NCI-H748 treated with DMSO at 0.1 percent for 48 hours (cell line): Measurements from ENCODE around the gene SFTPB.
"Not testable (repeated sequence)": the region's sequence is repeated elsewhere in the genome, so short reads cannot be mapped to it uniquely, and the experiment has no call there.

ENCODE experiments used
- DNase-seq: peaks from one replicate; lab custom pipeline; 2025; lab: John Stamatoyannopoulos, UW

SFTPB gene

DNA sequence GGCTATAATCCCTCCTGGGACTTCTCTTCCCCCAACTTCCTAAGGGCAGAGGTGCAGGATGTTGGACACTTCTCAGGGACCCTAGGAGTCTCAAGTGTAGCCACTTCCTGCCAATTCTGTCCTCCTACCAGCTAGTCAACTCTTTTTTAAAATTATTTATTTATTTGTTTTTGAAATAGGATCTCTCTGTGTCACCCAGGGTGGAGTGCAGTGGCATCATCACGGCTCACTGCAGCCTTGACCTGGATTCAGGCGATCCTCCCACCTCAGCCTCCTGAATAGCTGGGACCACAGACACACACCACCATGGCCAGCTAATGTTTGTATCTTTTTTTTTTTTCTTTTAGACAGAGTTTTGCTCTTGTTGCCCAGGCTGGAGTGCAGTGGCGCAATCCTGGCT lies 11.5 kb downstream of the SFTPB start:
- no peak for DNase-seq

DNA sequence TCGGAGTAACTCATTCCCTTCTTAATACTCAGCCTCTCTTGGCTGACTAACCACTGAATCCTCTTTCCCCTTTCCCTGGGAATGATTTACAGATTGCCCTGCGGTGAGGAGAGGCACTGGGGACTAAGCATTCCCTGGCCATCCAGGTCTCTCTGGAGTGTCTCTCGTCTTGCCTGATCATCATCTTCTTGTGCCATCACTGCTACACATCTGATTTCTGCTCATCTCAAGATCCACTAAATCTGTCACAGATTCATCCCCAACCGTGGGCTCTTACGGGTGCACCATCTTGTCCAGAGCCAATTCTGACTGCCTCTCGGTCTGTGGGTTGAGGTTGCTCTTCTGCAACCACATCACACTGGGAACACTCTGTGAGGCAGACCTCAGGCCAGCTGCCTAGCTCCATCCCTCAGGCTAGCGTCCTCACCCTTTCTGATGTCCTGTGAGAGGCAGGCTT lies 12.0 kb downstream of the SFTPB start:
- DNase-seq: no peak

DNA sequence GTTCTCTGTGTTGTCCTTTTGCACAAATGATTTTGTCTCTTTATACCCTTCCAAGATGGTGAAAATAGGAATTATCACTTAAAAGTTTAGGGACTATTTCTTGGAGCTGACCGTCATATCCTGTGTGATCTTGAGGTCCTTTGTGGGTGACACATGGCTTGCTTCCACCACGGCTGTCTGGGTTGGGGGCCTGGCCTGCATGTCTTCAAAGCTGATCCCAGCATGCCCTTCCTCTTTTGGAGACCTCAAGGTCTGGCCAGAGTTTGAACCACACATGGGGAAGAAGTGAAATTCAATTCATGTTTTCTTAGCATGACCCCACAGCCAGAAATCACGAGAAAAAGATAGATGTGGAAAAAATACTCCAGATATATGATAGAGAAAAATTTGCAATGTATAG lies 14.0 kb downstream of the SFTPB start:
- DNase-seq: no peak

DNA sequence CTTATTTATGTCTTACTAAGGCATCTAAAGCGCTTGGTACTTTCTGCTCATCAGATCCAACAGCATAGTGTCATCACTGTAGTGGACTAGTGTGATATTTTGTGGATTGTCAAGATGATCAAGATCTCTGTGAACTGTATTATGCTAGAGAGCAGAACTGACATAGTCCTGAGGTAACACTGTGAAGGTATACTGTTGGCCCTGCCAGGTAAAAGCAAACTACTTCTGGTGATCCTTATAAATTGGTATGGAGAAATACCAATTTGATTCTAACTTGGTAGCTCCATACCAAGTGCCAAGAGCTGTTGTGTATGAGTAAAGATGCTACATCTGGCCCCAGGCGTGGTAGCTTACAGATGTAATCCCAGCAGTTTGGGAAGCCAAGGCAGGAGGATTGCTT lies 15.9 kb downstream of the SFTPB start:
- no peak for DNase-seq

DNA sequence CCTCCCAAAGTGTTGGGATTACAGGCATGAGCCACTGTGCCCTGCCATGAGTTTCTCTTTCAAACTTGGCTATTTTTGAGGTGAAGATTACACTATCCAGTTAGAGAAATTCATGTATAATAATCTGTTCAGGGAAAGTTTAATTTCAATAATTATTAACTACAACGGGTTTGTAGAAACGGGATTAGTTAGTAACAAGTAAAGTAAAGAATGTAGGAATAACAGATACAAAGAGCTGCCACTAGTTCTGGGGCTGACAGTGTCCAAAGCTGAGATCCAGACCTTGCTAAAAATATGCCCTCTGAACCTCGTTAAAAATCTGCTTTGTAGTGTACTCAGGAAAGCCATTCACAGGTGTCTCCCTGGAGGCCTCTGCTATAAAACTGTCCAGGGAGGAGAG lies 16.9 kb downstream of the SFTPB start:
- DNase-seq: no peak

DNA sequence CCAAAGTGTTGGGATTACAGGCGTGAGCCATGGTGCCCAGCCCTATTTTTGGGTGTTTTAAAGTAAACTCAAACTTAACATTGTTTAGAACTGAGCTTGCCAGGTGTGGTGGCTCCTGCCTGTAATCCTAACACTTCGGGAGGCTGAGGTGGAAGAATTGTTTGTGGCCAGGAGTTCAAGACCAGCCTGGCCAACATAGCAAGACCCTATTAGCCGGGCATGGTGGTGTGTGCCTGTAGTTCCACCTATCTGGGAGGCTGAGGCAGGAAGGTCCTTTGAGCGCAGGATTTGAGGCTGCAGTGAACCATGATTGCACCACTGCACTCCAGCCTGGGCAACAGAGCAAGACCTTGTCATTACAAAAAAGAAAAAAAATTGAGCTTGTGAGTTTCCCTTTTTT lies 17.5 kb downstream of the SFTPB start:
- no peak for DNase-seq

DNA sequence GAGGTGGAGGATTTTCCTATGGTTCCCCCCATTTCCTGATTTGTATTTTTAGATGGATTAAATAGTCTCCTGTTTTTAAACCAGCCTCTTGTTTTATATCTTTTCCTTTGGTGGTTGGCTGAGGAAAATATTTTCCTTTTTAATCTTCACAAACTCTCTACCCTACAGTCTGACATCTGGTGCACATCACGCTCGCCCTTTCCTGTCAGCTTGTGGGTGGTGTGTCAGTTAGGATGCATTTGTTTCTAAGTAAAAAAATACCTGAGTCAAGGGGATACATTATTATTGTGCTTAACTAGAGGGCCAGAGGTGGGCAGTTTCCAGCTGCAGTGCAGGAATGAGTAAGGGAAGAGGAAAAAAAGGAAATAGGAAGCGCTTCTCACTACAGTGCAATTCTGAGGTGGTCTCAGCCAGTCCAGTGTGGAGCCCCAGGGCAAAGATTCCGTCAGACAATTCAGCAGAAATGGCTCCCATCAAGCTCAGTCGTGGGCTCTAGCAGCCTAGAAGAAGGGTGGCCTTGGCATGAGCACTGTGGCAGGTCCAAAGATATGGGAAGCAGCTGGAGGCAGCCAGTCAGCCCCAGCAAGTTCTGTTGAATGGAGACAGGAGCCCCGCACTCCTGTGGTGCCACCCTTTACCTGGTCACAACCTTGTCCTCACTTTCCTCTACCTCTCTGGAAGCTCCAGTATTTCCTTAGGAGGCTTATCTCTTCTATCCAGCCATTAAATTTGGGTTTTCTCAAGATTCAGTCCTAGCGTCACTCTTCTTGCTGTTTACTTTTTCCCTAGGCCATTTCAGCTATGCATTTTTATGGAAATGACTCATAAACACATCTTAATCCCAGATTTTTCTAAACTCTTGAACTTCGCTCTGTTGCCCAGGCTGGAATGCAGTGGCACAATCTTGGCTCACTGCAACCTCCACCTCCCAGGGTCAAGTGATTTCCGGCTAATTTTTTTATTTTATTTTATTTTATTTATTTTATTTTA lies 18.5 kb downstream of the SFTPB start:
- DNase-seq: no peak

DNA sequence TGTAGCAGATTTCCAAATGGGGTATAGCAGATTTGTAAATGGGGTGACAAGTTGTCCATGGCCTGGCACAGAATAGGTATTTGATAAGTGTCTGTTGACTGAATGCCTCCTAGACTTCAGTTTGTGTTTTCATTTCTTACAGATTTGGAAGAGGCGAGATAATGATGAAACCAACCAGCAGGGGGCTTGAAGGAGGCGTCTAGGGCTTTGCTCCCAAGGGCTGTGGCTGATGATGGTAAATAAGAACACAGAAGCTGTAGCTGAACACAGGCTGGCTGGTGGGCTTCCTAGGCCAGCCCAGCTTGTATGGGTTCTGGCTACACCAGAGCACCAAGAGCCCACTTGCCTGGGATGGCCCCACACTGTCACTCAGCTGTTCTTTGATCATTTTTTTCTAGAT lies 19.4 kb downstream of the SFTPB start:
- no peak for DNase-seq

DNA sequence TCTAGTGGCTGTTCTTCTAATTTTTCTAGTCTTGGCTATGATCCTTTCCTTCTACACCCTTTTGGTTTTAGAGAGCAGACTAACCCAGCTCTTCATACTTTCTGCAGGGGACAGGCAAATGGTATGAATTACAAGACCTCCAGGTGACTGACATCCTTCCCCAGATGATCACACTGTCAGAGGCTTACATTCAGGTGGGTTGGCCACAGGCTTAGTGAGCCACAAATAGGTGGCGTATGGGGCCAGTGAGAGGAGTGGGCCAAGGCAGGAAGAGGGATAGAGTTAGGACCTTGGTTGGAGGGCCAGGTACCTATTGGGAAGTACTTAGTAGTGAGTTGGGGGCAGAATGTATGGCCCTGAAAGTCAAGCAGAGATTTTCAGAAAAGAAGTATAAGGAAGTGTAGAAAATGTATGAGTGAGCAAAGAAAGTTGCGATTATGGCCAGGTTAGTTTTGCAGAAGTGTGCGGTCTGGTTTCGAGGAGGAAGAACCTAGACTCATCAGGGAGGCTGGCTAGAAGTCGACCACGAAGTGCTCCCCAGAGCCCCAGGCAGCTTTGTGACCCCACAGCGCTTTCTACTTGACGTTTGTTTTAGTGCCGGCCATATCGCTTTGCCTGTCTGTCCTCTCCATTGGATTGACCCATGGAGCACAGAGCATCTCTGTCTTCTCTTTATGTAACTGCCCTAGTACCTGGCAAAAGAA lies 20.0 kb downstream of the SFTPB start:
- no peak for DNase-seq

DNA sequence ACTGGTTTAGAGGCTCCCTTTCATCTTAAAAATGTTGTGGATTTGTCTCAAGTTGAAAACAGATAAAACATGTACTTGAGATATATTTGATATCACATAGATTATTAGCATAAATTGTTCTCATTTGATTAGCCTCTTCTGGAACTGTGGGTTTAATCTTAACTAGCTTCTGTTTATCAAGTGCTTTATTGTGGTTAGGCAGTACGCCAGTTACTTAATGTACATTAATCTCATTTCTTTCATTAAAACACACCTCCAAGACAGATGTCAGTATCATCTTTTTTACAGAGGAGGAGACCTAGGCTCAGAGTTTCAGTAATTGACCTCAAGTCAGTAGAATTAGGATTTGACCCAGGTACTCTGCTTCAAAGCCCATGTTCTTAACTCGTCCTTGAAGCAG lies 21.8 kb downstream of the SFTPB start:
- no peak for DNase-seq

DNA sequence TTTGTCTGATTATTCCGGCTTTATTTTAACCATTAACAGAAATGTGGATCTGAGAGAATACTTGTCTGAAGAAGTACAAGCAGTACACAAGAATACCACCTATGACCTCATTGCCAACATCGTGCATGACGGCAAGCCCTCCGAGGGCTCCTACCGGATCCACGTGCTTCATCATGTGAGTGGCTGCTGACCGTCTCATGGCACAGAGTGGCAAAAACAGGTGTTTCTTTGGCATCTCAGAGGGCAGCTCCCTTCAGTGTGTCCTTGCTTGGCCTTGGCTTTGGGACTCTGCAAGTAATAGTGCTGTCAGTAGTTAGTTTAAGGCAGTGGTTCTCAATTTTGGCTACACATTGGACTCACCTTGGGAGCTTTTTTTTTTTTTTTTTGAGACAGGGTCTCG lies 23.1 kb downstream of the SFTPB start:
- no peak for DNase-seq

DNA sequence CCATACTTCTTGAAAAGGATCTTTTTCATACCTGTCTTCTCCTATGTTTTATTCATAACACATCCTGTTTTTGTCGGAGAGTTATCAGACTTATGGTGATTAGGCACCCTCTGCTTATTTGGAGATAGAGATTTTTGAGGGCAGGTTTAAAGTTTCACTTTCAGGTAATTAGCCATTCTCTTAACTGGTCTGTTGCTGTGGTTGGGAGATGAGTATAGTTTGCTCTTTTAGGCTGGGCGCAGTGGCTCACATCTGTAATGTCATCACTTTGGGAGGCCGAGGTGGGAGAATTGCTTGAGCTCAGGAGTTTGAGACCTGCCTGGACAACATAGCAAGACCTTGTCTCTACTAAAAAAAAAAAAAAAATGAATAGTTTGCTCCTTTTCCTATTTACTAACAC lies 25.3 kb downstream of the SFTPB start:
- no peak for DNase-seq

DNA sequence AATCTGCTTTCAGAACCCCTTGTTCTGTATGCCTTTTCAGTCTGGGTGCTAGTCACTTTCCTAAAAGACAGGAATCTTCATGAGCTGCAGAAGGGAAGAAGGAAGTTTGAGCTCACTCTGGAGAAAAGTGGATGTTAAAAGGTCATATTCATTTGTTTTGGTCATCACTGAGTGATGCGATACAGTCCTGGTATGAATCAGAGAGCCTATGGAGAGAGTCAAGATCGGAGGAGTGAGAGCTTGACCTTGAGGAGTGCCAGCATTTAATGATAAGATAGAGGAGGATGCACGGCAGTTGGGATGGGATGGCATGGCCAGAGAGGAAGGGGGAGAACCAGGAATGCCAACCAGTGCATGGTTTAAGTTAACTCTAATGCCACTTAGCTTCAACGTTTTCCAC lies 32.4 kb downstream of the SFTPB start:
- DNase-seq: no peak

DNA sequence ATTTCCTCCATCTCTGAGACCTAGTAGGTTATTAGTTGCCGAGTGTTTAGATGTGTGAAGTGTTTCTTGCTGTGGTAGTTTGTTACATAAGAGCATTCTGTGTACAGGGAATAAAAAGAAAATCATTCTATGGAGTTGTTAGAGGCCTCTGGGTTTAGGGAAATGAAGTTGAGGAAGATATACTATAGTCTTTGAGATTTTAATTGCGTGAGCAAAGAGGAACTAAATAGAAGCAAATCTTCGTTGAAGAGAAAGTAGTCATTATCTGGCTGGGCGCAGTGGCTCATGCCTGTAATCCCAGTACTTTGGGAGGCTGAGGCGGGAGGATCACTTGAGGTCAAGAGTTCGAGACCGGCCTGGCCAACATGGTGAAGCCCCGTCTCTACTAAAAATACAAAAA lies 33.0 kb downstream of the SFTPB start:
- DNase-seq: no peak

DNA sequence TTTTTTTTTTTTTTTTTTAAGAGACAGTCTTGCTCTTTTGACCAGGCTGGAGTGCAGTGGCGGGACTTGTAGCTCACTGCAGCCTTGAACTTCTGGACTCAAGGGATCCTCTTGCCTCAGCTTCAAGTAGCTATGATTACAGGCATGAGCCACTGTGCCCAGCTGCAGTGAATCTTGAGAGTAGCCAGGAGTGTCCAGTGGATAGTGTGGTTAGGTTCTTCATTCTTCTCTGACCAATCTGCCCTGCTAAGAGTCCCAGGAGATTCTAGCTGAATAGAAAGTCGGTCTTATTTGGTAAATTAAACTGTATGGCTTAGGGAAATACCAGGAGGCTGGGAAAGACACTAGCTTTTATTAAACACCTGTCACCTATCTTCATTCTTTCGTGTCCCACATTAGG lies 36.7 kb downstream of the SFTPB start:
- DNase-seq: no peak

DNA sequence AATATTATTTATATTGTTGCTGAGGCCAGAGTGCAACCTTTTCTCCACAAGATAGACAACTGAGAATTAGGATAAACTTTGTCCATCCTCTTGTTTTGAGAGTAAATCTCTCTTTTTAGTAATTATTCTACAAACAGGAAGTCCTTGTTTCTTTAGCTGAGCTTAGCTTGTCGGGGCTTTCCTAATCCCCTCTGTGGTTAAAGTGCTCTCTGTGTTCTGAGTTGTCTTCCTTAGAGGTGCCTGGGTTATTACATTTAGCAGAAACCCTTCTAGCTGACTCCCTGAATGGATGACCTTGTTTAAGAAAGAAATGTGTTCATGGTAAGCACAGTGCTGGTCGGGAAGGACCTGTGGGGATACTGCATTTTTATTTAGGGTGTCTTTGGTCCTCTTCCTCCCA lies 39.3 kb downstream of the SFTPB start:
- DNase-seq: no peak

DNA sequence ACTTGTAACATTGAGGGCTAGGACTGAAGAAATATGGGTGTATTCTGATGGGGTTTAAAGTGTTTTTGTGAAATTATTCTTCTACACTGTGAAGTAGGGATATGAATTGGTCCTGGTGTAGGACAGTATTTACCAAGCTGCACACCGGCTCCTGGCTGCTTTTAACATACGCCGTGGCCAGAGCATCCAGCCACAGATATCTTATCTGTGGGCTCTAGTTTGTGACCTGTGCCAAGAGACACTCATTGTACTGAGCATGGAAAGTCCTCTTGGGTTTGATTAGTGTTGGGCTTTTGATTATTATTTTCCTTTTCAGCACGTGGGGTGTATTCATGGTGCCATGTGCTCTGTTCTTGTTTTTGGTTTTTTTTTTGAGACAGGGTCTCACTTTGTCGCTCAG lies 44.0 kb downstream of the SFTPB start:
- DNase-seq: no peak

DNA sequence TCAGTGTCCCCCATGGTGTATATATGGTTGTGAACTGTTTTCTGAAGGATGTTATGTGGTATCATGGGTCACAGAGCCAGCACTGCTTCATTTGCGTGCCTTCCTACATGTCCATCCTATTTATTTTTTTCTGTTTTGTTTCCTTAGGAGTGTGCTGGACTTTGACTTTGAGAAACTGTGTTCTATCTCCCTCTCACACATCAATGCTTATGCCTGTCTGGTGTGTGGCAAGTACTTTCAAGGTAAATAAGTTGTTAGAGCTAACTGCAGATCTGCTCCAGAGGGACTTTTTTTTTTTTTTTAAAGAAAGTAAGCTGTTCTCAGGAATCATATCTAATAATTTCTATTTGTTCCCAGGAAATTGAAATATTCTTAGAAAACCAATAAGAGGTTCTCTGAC lies 46.7 kb downstream of the SFTPB start:
- no peak for DNase-seq

DNA sequence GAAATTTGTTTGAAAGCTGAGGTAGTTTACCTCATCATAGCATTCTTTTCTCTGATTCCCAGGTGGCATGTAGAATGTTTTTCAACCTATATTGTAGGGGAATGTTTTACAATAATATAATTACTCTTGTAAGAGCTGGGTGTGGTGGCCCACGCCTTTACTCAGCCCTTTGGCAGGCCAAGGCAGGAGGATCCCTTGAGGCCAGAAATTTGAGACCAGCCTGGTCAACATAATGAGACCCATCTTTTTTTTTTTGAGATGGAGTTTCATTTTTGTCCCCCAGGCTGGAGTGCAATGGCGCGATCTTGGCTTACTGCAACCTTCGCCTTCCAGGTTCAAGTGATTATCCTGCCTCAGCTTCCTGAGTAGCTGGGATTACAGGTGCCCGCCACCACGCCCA lies 48.4 kb downstream of the SFTPB start:
- DNase-seq: no peak

DNA sequence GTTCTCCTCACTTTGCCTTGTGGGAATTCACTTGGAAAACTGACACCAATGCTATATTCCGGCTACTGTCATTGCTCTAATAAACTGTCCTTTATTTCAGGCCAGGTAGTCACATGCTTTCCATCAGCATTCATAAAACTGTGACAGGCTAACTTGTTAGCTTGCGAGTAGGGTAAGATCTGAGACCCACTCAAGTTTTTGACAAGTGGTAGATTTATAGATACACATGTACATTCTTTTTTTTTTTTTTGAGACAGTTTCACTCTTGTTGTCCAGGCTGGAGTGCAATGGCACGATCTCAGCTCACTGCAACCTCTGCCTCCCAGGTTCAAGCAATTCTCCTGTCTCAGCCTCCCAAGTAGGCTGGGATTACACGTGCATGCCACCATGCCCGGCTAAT lies 50.3 kb downstream of the SFTPB start:
- DNase-seq: not testable (repeated sequence)

DNA sequence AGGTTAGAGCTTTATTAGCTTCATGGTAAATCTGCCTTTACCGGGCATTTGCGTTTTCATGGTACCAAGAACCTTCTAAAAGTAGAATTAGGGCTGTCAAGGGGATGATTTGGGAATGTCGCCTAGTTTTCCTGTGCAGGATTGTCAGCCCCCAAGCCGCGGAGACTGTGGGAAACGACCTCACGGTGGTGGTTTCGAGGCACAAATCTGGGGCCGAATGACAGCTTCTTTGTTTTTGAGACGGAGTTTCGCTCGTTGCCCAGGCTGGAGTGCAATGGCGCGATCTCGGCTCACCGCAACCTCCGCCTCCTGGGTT lies 52.6 kb downstream of the SFTPB start:
- DNase-seq: no peak

DNA sequence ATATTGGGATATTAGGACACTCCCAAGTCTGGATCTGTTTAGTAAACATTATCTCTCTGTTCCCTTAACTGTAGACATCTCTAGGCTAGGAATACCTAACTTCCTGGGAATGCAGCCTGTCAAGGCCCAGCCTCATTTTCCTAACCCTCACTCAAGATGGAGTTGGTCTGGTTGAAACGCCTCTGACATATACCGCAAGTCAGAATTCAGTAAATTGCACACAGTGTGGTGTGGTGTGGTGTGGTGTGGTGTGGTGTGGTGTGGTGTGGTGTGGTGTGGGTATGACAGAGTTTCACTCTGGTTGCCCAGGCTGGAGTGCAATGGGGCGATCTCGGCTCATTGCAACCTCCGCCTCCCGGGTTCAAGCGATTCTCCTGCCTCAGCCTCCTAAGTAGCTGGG lies 53.2 kb downstream of the SFTPB start:
- DNase-seq: not testable (repeated sequence)

DNA sequence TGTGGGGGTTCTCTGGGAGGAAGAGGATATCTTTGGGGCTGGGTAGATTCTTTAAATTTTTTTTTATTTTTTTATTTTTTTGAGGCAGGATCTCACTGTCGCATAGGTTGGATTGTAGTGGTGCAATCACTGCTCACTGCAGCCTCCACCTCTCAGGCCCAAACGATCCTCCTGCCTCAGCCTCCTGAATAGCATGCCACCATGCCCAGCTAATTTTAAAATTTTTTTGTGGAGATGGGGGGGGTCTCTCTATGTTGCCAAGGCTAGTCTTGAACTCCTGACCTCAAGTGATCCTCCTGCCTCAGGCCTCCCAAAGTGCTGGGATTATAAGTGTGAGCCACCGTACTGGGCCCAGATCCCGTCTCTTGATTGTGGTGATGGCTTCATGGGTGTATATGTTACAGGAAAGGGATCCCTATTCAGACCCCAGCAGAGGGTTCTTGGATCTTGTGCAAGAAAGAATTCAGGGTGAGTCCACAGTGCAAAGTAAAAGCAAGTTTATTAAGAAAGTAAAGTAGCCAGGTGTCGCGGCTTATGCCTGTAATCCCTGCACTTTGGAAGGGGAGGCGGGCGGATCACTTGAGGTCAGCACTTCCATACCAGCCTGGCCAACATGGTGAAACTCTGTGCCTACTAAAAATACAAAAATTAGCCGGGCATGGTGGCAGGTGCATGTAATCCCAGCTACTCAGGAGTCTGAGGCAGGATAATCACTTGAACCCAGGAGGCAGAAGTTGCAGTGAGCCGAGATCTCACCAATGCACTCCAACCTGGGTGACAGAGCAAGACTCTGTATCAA lies 54.1 kb downstream of the SFTPB start:
- DNase-seq: no peak
